HFF-Myc (cell line): ENCODE results near the gene TEX54.

Experiments
- DNase-seq: peaks from one replicate; pipeline ENCODE4 v3.0.0-alpha.2; 2011; ENCODE audit warnings: low read depth; ENCODE audit errors: extremely low read depth
- H3K4me3 ChIP-seq: replicated peaks from 2 replicates; pipeline ENCODE4 v1.5.1; 2011; ENCODE audit warnings: low read depth, mild to moderate bottlenecking, control low read depth, low read length
- CTCF ChIP-seq: IDR thresholded peaks from 2 replicates; pipeline ENCODE4 v1.5.1; 2012; ENCODE audit warnings: mild to moderate bottlenecking, low read depth, low read length, control low read depth; ENCODE audit errors: missing control alignments

TEX54 gene

GRCh38 chr11:62832336-62833234 lies at the start of gene TEX54:
TSS of gene TEX54 (minus strand) at chr11:62832841.
- H3K4me3 ChIP-seq = peak within 1 kb of the TSS; percentile 76
- no peak for TF ChIP-seq CTCF
- DNase-seq = no peak

- no peak for DNase-seq
- no peak for TF ChIP-seq CTCF
Measured at GRCh38 chr11:62882431-62882749, 49.7 kb upstream of the TEX54 start.

GRCh38 chr11:62881579-62882430 lies 49.2 kb upstream of the TEX54 start:
- H3K4me3 ChIP-seq = peak overlapping the region; percentile 95

More at GRCh38 chr11:62882431-62882749, 49.7 kb upstream of the TEX54 start:
- H3K4me3 ChIP-seq = peak overlapping the region; percentile 95

GRCh38 chr11:62880803-62881578 lies 48.4 kb upstream of the TEX54 start, which contains the start of gene SLC3A2:
TSS of gene SLC3A2 (plus strand) at chr11:62880896. CDS start at chr11:62881024, 128 bp downstream.
- H3K4me3 ChIP-seq = peak within 1 kb of the TSS; percentile 95
- DNase-seq = no peak
- peak; percentile 54 for TF ChIP-seq CTCF

More at GRCh38 chr11:62881579-62882430, 49.2 kb upstream of the TEX54 start:
- peak; percentile 88 for DNase-seq
- TF ChIP-seq CTCF = no peak

GRCh38 chr11:62880231-62880802 lies 47.7 kb upstream of the TEX54 start:
- no peak for DNase-seq
- peak overlapping the region; percentile 95 for H3K4me3 ChIP-seq
- TF ChIP-seq CTCF = no peak
